KOPT-K1 (cell line): ENCODE data around the gene UBASH3A.
A peak's percentile ranks its signal among the peaks of the same experiment; 100 is the strongest.

Experiments used
- H3K27ac ChIP-seq: fragments of 200-600 bp; sonication (generic); 2 replicates; pipeline ENCODE4 v1.5.1; 2016; ENCODE audit warnings: antibody characterized with exemption, mild to moderate bottlenecking, low read depth, low read length; ENCODE audit not compliant: poor library complexity, severe bottlenecking
- H3K36me3 ChIP-seq: fragments of 200-600 bp; sonication (generic); 2 replicates; pipeline ENCODE4 v1.5.1; 2017; ENCODE audit warnings: antibody characterized with exemption, mild to moderate bottlenecking, low read length, moderate library complexity; ENCODE audit not compliant: insufficient read depth
- H3K9me3 ChIP-seq: fragments of 200-600 bp; sonication (generic); 2 replicates; pipeline ENCODE4 v1.5.1; 2017; ENCODE audit warnings: antibody characterized with exemption, low read length, mild to moderate bottlenecking; ENCODE audit not compliant: insufficient read depth, poor library complexity, severe bottlenecking

Gene UBASH3A

DNA sequence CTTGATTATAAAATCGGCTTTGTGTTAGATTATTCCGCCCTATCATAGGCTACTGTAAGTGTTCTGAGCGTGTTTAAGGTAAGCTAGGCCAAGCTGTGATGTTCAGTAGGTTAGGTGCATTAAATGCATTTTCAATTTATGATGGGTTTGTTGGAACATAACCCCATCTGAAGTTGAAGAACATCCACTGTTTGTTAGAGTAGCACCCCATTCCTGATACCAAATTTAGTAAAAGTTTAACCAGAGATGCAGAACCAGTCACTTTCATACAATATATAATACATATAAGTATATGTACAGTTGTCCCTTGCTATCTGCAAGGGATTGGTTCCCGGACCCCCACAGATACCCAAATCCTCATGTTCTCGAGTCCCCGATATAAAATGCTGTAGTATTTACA lies 16.1 kb downstream of the UBASH3A start:
- Histone ChIP-seq H3K27ac (peak overlapping the region; percentile 99), H3K36me3 (peaks cover 96% of the 10 kb centered on the region), H3K9me3 (peaks cover 11% of the 10 kb centered on the region)

- peaks cover 11% of the 10 kb centered on the region for H3K9me3 ChIP-seq
- peaks cover 86% of the 10 kb centered on the region for H3K36me3 ChIP-seq
- H3K27ac ChIP-seq = peak overlapping the region; percentile 99
Measured at GRCh38 chr21:42421018-42421793, 17.5 kb downstream of the UBASH3A start.

GRCh38 chr21:42423197-42423675 lies 19.5 kb downstream of the UBASH3A start:
- Histone ChIP-seq H3K36me3 (peaks cover 86% of the 10 kb centered on the region), H3K27ac (peak overlapping the region; percentile 99), H3K9me3 (peaks cover 11% of the 10 kb centered on the region)

GRCh38 chr21:42423685-42424084 lies 20.0 kb downstream of the UBASH3A start:
- Histone ChIP-seq H3K27ac (peak overlapping the region; percentile 99), H3K36me3 (peaks cover 86% of the 10 kb centered on the region), H3K9me3 (peaks cover 11% of the 10 kb centered on the region)

DNA sequence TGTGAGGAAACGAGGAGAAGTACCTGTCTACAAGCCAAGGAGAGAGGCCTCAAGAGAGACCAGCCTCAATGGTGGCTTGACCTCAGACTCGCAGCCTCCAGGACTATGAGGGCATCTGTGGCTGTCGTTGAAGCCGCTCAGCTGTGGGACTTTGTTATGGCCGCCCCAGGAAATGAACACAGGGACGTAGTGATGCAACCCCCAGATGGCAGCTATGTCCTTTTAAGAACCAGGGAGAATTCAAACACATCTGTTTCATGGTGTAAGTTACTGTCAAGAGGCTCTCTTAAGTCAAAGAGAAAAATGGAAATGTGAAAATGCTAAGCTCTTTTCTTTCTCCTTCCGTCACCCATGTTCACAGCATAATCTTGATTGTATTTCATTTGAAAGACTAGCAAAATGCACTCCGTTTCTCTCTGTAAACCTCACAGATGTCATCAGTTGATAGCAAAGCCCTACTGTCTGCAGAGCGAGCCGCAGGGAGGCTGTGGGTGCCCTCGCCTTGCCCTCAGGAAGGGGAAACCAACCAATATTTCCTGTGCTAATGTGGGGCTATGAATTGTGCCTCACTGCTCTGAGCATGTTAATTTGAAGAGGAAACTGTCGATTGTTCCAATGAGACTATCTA lies 21.3 kb downstream of the UBASH3A start:
- Histone ChIP-seq H3K27ac (peak overlapping the region; percentile 99), H3K36me3 (peaks cover 86% of the 10 kb centered on the region), H3K9me3 (no peaks in the 10 kb centered on the region)

GRCh38 chr21:42425591-42425990 lies 21.9 kb downstream of the UBASH3A start:
- peak overlapping the region; percentile 99 for H3K27ac ChIP-seq
- peaks cover 86% of the 10 kb centered on the region for H3K36me3 ChIP-seq
- H3K9me3 ChIP-seq = no peaks in the 10 kb centered on the region

- H3K9me3 ChIP-seq = no peaks in the 10 kb centered on the region
- peak overlapping the region; percentile 99 for H3K27ac ChIP-seq
- H3K36me3 ChIP-seq = peaks cover 86% of the 10 kb centered on the region
Measured at GRCh38 chr21:42426424-42426823, 22.7 kb downstream of the UBASH3A start.

GRCh38 chr21:42426876-42427480 lies 23.3 kb downstream of the UBASH3A start:
- Histone ChIP-seq H3K9me3 (peaks cover 5% of the 10 kb centered on the region), H3K36me3 (peaks cover 86% of the 10 kb centered on the region), H3K27ac (peak overlapping the region; percentile 99)

DNA sequence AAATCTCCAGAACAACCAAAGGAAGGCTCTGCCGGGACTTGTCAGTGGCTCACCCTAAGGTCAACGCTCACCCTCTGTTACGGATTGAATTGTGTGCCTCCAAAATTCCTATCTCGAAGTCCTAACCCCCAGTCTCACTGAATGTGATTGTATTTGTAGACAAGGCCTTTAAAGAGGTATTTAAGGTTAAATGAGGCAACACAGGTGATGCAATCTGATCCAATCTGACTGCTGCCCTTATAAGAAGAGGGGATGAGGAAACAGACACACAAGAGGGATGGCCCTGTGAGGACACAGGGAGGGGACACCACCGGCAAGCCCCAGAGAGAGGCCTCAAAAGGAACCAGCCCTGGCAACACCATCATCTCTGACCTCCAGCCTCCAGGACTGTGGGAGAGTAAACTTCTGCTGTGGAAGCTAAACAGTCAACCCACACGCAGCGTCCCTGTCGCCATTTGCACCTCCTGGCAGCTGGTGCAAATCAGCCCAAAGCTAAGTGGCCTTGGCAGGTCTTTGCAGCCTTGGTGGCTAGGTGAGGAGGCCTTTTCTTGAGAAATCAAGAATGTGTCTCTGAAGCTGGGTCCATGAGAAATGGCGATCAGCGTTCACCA lies 24.2 kb downstream of the UBASH3A start:
- Histone ChIP-seq H3K27ac (no peak overlapping the region), H3K9me3 (peaks cover 14% of the 10 kb centered on the region), H3K36me3 (peaks cover 86% of the 10 kb centered on the region)

- Histone ChIP-seq H3K9me3 (peaks cover 14% of the 10 kb centered on the region), H3K27ac (no peak overlapping the region), H3K36me3 (peaks cover 86% of the 10 kb centered on the region)
Measured at GRCh38 chr21:42429021-42429420, 25.3 kb downstream of the UBASH3A start.

GRCh38 chr21:42429856-42430255 lies 26.2 kb downstream of the UBASH3A start:
- Histone ChIP-seq H3K36me3 (peaks cover 89% of the 10 kb centered on the region), H3K9me3 (peaks cover 14% of the 10 kb centered on the region), H3K27ac (no peak overlapping the region)

DNA sequence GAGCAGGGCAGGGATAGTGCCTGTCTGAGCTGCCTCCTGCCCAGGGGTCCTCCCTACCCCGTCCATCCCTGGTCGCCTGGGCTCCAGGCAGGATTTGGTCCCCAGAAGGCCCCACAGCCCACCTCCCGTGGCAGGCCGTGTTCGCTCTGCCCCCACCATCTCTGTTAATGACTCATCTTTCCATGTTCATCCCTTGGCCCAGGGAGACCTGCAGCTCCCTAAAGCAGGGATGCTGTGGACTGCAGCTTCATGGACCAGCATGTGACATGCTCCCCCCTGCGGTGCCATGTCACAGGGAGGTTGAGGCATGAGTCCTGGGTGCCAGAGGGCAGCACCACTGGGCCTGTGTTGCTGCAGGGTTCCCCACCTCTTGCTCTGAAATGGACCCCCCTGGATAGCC lies 26.8 kb downstream of the UBASH3A start:
- H3K27ac ChIP-seq = no peak overlapping the region
- H3K9me3 ChIP-seq = peaks cover 14% of the 10 kb centered on the region
- peaks cover 96% of the 10 kb centered on the region for H3K36me3 ChIP-seq

DNA sequence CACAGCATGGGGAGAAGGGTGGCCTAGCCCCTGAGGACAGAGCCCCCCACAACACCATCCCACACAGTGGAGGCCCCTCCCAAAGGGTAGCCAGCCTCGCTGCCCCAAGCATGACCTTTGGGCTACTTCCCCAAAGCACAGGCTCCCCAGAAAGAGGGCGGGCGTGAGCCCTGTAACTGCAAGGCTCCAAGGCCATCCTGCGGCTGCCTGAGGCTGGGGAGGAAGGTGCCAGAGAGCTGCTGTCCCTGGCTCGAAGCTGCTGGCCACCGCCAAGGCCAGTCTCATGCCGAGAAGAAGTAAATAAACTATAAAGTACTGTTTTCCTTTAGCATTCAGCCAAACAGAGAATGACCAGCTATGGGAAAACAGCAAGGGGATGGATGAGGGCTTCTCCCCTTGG lies 27.5 kb downstream of the UBASH3A start:
- no peak overlapping the region for H3K27ac ChIP-seq
- H3K36me3 ChIP-seq = peaks cover 98% of the 10 kb centered on the region
- peaks cover 14% of the 10 kb centered on the region for H3K9me3 ChIP-seq

DNA sequence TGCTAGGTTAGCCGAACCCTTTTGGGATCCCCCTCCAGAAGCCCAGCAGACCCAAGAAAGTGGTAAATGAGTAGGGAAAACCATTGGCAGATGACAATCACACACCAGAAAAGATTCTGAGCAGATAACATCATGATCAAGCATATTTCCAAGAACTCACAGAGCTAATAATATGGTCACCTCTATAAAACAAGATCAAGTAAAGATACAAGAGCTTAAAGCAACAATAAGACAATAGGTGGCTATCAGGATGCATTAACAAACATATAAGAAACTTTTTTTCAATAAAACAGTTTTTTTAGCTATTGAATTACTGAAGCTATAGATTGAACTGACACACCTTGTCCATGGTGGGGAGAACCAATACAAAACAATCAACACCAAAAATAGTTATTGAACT lies 29.0 kb downstream of the UBASH3A start:
- peaks cover 98% of the 10 kb centered on the region for H3K36me3 ChIP-seq
- no peak overlapping the region for H3K27ac ChIP-seq
- H3K9me3 ChIP-seq = peaks cover 14% of the 10 kb centered on the region

DNA sequence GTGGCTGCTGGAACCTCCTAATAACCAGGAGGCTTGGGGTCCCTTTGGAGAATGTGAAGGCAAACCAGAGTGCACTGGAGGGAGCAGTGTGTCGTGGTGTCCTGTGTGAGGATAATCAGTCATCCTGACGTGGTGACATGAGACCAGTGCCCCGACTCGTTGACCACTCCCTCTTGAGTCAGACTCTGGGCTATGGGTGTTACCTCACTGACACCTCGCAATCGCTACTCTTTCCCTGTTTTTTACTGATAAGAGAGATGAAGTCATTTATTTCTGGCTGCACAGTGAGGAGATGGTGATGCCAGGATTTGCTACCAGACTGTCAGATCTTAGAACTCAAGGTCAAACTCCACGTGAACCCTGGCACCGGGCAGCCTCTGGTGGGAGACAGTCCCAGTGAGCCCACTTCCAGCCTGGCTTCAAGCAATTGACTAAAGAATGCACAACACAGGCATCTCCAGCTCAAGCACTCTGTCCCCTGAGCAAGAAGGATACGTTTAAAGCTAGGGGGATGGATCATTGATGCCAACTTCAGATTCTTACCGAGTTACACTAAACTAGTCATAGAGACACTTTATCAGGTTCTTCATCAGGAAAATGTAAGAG lies 30.3 kb downstream of the UBASH3A start:
- Histone ChIP-seq H3K9me3 (peaks cover 14% of the 10 kb centered on the region), H3K27ac (peak overlapping the region; percentile 13), H3K36me3 (peaks cover 98% of the 10 kb centered on the region)
